K562 (cell line): ENCODE data around the gene RBM19. TPM values are rescaled to one million over a fixed set of nuclear protein-coding genes. Genes with fewer than 3 reads are reported as not detected.

Source experiments
- ATAC-seq: fragments of 200-7000 bp; cut with Tn5 transposase; 3 replicates; pipeline ENCODE4 v1.9.1; 2020; ENCODE audit warnings: moderate library complexity
- BruUV-seq: library from RNA; stranded (reverse); fragments of 400-500 nt; replicated peaks from 2 replicates; lab custom pipeline; 2021; lab: Mats Ljungman, UMichigan
- CTCF ChIA-PET: fragments of 300-600 bp; formaldehyde crosslinking; extraction: SDS; loops from one replicate; lab custom pipeline; 2021; ENCODE audit warnings: low intra/inter-chr PET ratio; lab: Yijun Ruan, JAX
- POLR2A ChIA-PET: fragments of 300-600, 350-650 bp; sonication (Branson Sonifier 250); formaldehyde crosslinking; extraction: SDS; loops from one replicate; lab custom pipeline; 2021; ENCODE audit warnings: antibody characterized with exemption, inconsistent platforms; lab: Yijun Ruan, JAX
- DNase-seq, 4 experiments: peaks; one replicate each; pipeline versions ENCODE4 v3.0.0 to v3.0.0-alpha.2; 2011 to 2018; ENCODE audit warnings: low spot score in 3 of 4, mixed read lengths in 3 of 4; ENCODE audit errors: extremely low read depth in 1 of 4
- FAIRE-seq: peaks from 2 replicates; lab custom pipeline; 2011; peaks lifted over from hg19 to GRCh38; lab: Jason Lieb, UNC
- H2AFZ ChIP-seq: 2 replicates; pipeline ENCODE4 v1.6.0; 2011; ENCODE audit warnings: low read depth, low read length, control low read depth, inconsistent platforms
- H3K27ac ChIP-seq: fragments of 200-600 bp; 3 replicates; pipeline ENCODE4 v1.8.0; 2011; ENCODE audit warnings: low read depth, mild to moderate bottlenecking, control low read depth, inconsistent platforms, low read length, moderate library complexity, mixed read lengths; ENCODE audit errors: extremely low read depth
- H3K27me3 ChIP-seq, 2 experiments: fragments of 300-600 bp in 1 of 2; 2 replicates in 1 of 2; 3 replicates in 1 of 2; pipeline versions ENCODE4 v1.6.0 to v1.8.0; 2011; ENCODE audit warnings: inconsistent platforms in 2 of 2, low read length in 2 of 2, mild to moderate bottlenecking in 1 of 2, mixed read lengths in 1 of 2, moderate library complexity in 1 of 2; ENCODE audit not compliant: control insufficient read depth in 2 of 2, insufficient read depth in 2 of 2
- H3K36me3 ChIP-seq: fragments of 300-600 bp; 3 replicates; pipeline ENCODE4 v1.8.0; 2011; ENCODE audit warnings: mild to moderate bottlenecking, low read length, inconsistent platforms; ENCODE audit not compliant: control insufficient read depth, insufficient read depth
- H3K4me1 ChIP-seq, 2 experiments: fragments of 200-600 bp in 1 of 2; replicated peaks in 1 of 2; 2 replicates in 1 of 2; 3 replicates in 1 of 2; pipeline versions ENCODE4 v1.5.1 to v1.8.0; 2011; ENCODE audit warnings: inconsistent platforms in 2 of 2, low read length in 2 of 2, mild to moderate bottlenecking in 1 of 2, mixed read lengths in 1 of 2, moderate library complexity in 1 of 2; ENCODE audit not compliant: control insufficient read depth in 2 of 2, insufficient read depth in 2 of 2
- H3K4me2 ChIP-seq: 2 replicates; pipeline ENCODE4 v1.6.1; 2011; ENCODE audit warnings: low read length, control low read depth, inconsistent platforms, mixed read lengths; ENCODE audit not compliant: insufficient read depth
- H3K4me3 ChIP-seq: fragments of 200-600 bp; sonication (generic), shearing (Covaris generic); 2 replicates; pipeline ENCODE4 v1.5.1; 2016; ENCODE audit warnings: control low read depth, inconsistent platforms
- H3K79me2 ChIP-seq: fragments of 200-600 bp; 3 replicates; pipeline ENCODE4 v1.8.0; 2011; ENCODE audit warnings: low read length, inconsistent platforms; ENCODE audit not compliant: control insufficient read depth, insufficient read depth
- H3K9ac ChIP-seq, 2 experiments: 2 replicates each; pipeline versions ENCODE4 v1.6.0 to v1.6.1; 2011; ENCODE audit warnings: low read depth in 2 of 2, low read length in 2 of 2, control low read depth in 1 of 2, inconsistent platforms in 1 of 2, mild to moderate bottlenecking in 1 of 2, mixed read lengths in 1 of 2; ENCODE audit not compliant: insufficient read depth in 1 of 2
- H3K9me1 ChIP-seq: one replicate; pipeline ENCODE4 v1.6.0; 2011; ENCODE audit warnings: inconsistent platforms, mild to moderate bottlenecking, low read length, moderate library complexity; ENCODE audit not compliant: control insufficient read depth, insufficient read depth
- H3K9me3 ChIP-seq: replicated peaks from 2 replicates; pipeline ENCODE4 v1.5.1; 2011; ENCODE audit warnings: low read depth, low read length, inconsistent platforms; ENCODE audit not compliant: control insufficient read depth, insufficient read depth
- H4K20me1 ChIP-seq: replicated peaks from 2 replicates; pipeline ENCODE4 v1.6.1; 2011; ENCODE audit warnings: low read length, inconsistent platforms, mixed read lengths; ENCODE audit not compliant: control insufficient read depth, insufficient read depth
- ARID1B ChIP-seq: fragments of 450-650 bp; IDR thresholded peaks from 2 replicates; pipeline ENCODE4 v1.6.1; 2016; ENCODE audit warnings: antibody characterized with exemption, mild to moderate bottlenecking, inconsistent platforms
- CBFA2T3 ChIP-seq: fragments of 450-650 bp; IDR thresholded peaks from 2 replicates; pipeline ENCODE4 v1.6.1; 2017
- CHD4 ChIP-seq: fragments of 200-600 bp; sonication (generic); IDR thresholded peaks from 3 replicates; pipeline ENCODE4 v1.6.1; 2012; ENCODE audit warnings: low read depth, mild to moderate bottlenecking, mixed read lengths, low read length, inconsistent platforms; ENCODE audit not compliant: insufficient read depth, insufficient replicate concordance, poor library complexity, severe bottlenecking
- DPF2 ChIP-seq: fragments of 450-650 bp; IDR thresholded peaks from 2 replicates; pipeline ENCODE4 v1.6.1; 2016
- EGR1 ChIP-seq: fragments of 450-650 bp; conservative IDR thresholded peaks from 2 replicates; pipeline ENCODE4 v1.6.1; 2017; ENCODE audit warnings: mild to moderate bottlenecking
- ESRRB ChIP-seq: fragments of 250-450 bp; sonication (Bioruptor Pico); IDR thresholded peaks from 2 replicates; pipeline ENCODE4 v1.5.0; 2020; ENCODE audit warnings: mild to moderate bottlenecking, moderate library complexity, borderline replicate concordance
- FOXK1 ChIP-seq: sonication (generic); formaldehyde crosslinking; IDR thresholded peaks from 2 replicates; pipeline ENCODE4 v1.8.0; 2022; ENCODE audit warnings: missing genetic modification reagents, mild to moderate bottlenecking, borderline replicate concordance
- MAFF ChIP-seq: IDR thresholded peaks from 2 replicates; pipeline ENCODE4 v1.6.1; 2012; ENCODE audit warnings: low read length, improper control_type of control experiment
- MAFG ChIP-seq: fragments of 450-650 bp; conservative IDR thresholded peaks from 2 replicates; pipeline ENCODE4 v1.6.1; 2016; ENCODE audit warnings: missing genetic modification characterization, missing compliant biosample characterization
- PHB ChIP-seq: fragments of 250-450 bp; sonication (Bioruptor Pico); IDR thresholded peaks from 2 replicates; pipeline ENCODE4 v1.5.0; 2021
- TCF3 ChIP-seq: sonication (generic); formaldehyde crosslinking; IDR thresholded peaks from 2 replicates; pipeline ENCODE4 v1.4.0; 2020; ENCODE audit warnings: mild to moderate bottlenecking, missing genetic modification reagents
- TEAD1 ChIP-seq, 2 experiments: fragments of 450-650 bp in 1 of 2; sonication (generic) in 1 of 2; formaldehyde crosslinking; IDR thresholded peaks; 2 replicates each; pipeline versions ENCODE4 v1.4.0 to v1.8.0; 2020 to 2022; ENCODE audit warnings: mild to moderate bottlenecking in 2 of 2, missing genetic modification reagents in 1 of 2
- TEAD4 ChIP-seq, 2 experiments: sonication (generic) in 1 of 2; formaldehyde crosslinking in 1 of 2; IDR thresholded peaks; 2 replicates each; pipeline versions ENCODE4 v1.6.1 to v1.8.0; 2012 to 2022; ENCODE audit warnings: borderline replicate concordance in 1 of 2, inconsistent platforms in 1 of 2, low read length in 1 of 2, mild to moderate bottlenecking in 1 of 2, missing genetic modification reagents in 1 of 2
- ZNF316 ChIP-seq: fragments of 450-650 bp; IDR thresholded peaks from 2 replicates; pipeline ENCODE4 v1.6.1; 2016
- ZNF668 ChIP-seq: fragments of 250-450 bp; sonication (Bioruptor Pico); IDR thresholded peaks from 2 replicates; pipeline ENCODE4 v1.8.0; 2022; ENCODE audit warnings: mild to moderate bottlenecking, inconsistent platforms
- WGBS: fragments of 100-300 bp; shearing (Covaris generic); methylation state at CpG from one replicate; pipeline ENCODE4 v1.1.6; 2016; ENCODE audit warnings: low coverage, mixed read lengths; ENCODE audit not compliant: insufficient coverage; ENCODE audit errors: missing lambda C conversion rate; 5-methylcytosine and 5-hydroxymethylcytosine counted together
- in situ Hi-C: fragments of 300-500 bp; cut with MboI; formaldehyde crosslinking; loops from 4 replicates; pipeline ENCODE4 v1.15.0; 2018; ENCODE audit warnings: inconsistent platforms, mixed read lengths
- intact Hi-C: fragments of 100-400 bp; cut with micrococcal nuclease; formaldehyde crosslinking; loops from 2 replicates; pipeline ENCODE4 v1.14.2; 2022
- polyA plus RNA-seq, 8 experiments: library from polyadenylated mRNA; depleted of rRNA in 4 of 8; stranded (reverse) in 5 of 8; unstranded in 3 of 8; fragments of >200 nt; fragmentation: Nextera tagmentation in 2 of 8; fragmentation: Illumina TruSeq in 1 of 8; extraction: Ambion mirVana in 2 of 8; extraction: Trizol in 1 of 8; gene quantifications; 2 replicates each; pipeline versions ENCODE4 v1.2.1 to v1.2.3, GENCODE V29; 2011 to 2014; ENCODE audit warnings: inconsistent platforms in 1 of 8, missing spikeins in 1 of 8
- total RNA-seq, 7 experiments: library from RNA; depleted of rRNA in 6 of 7; stranded (reverse); fragments of >200 nt in 6 of 7; fragmentation: Illumina TruSeq in 2 of 7; extraction: Trizol in 2 of 7; gene quantifications; 2 replicates each; pipeline versions ENCODE4 v1.2.1 to v1.2.3, GENCODE V29; 2011 to 2021; ENCODE audit warnings: low replicate concordance in 1 of 7
- TF ChIP-seq, protein P1 (sequence below): fragments of 450-650 bp; IDR thresholded peaks from 2 replicates; pipeline ENCODE4 v1.6.1; 2016
- TF ChIP-seq, protein P2 (sequence below): sonication (generic); formaldehyde crosslinking; IDR thresholded peaks from 2 replicates; pipeline ENCODE4 v1.8.1; 2022; ENCODE audit warnings: missing genetic modification reagents

RBM19 gene
- total and polyA plus RNA-seq, 9 of the 15 experiments (the other 6 are each of a cell fraction or from before 2014, with no cell fraction given), result 16.0 to 58.4 (median 37.9) TPM

DNA sequence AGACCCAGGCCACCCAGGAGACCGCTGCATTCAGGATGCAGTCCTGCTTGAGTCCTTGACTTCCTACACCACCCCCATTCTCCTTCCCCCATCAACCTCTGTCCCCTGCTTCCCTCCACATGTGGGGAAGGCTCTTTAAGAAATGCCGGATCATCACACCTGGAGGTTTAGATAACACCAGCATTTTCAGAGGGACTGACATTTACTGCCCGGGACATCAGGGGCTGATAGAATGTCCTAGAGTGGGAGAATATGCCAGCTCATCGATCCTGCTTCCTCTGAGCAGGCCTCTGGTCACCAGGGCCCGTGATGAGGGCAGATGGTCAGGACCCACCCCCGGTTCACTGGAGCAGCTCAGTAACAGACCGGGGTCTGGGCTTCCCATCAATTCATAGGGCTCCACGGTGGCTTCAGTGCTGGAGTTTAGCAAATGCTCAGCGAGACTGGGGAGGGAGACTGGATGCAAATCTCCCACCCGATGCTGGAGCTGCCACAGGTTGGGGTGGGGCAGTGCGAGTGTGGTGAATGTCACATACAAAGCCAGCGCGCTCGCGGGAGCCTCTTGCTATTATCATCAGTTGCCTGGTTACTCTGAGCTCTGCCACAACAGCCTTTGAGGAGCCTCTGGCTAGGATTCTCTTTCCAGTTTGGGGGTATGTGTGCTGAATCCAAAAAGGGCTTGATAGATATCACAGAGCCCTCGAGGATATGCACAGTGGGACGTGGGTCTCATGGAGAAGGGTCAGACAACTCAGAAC is 111.6 kb downstream of the RBM19 start:
- BruUV-seq, result no TSS peak
- in situ Hi-C loops, result no loop called here
- WGBS, result 35% methylated on average over 17 of the region's 17 CpGs
- TF ChIP-seq PHB (CRISPR knock-in tag), result no peak
- peak; percentile 81 for TF ChIP-seq CBFA2T3
- TF ChIP-seq, protein P1, sequence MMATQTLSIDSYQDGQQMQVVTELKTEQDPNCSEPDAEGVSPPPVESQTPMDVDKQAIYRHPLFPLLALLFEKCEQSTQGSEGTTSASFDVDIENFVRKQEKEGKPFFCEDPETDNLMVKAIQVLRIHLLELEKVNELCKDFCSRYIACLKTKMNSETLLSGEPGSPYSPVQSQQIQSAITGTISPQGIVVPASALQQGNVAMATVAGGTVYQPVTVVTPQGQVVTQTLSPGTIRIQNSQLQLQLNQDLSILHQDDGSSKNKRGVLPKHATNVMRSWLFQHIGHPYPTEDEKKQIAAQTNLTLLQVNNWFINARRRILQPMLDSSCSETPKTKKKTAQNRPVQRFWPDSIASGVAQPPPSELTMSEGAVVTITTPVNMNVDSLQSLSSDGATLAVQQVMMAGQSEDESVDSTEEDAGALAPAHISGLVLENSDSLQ, result peak; percentile 12; the same call in 1 of the 2 replicates
- peak; percentile 79 for TF ChIP-seq MAFG (tag)
- TF ChIP-seq, protein P2, sequence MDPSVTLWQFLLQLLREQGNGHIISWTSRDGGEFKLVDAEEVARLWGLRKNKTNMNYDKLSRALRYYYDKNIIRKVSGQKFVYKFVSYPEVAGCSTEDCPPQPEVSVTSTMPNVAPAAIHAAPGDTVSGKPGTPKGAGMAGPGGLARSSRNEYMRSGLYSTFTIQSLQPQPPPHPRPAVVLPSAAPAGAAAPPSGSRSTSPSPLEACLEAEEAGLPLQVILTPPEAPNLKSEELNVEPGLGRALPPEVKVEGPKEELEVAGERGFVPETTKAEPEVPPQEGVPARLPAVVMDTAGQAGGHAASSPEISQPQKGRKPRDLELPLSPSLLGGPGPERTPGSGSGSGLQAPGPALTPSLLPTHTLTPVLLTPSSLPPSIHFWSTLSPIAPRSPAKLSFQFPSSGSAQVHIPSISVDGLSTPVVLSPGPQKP (CRISPR knock-in tag), result no peak
- TF ChIP-seq FOXK1 (CRISPR knock-in tag), result no peak
- TF ChIP-seq ESRRB (CRISPR knock-in tag), result no peak
- peak; percentile 74 for TF ChIP-seq DPF2
- TF ChIP-seq MAFF, result peak; percentile 40
- TF ChIP-seq ZNF316, result peak; percentile 89
- no peak for TF ChIP-seq ZNF668
- no peak for TF ChIP-seq CHD4
- TF ChIP-seq EGR1, result peak; percentile 28; the same call in 1 of the 2 replicates
- TF ChIP-seq TEAD1 (CRISPR knock-in tag; IDR thresholded peaks at IDR 0.05), result no peak
- TF ChIP-seq TCF3 (CRISPR knock-in tag), result peak; percentile 81
- peak; percentile 36; the same call in 1 of the 2 replicates for TF ChIP-seq TEAD4 (IDR thresholded peaks at IDR 0.05; ENCODE audit: low read length)
- no peak for TF ChIP-seq TEAD4 (CRISPR knock-in tag; IDR thresholded peaks at IDR 0.05; ENCODE audit: borderline replicate concordance)
- TF ChIP-seq ARID1B, result peak; percentile 87

More for the DNA sequence above, 111.6 kb downstream of the RBM19 start:
- no peak overlapping the region for H2AFZ ChIP-seq
- H3K36me3 ChIP-seq, result peaks cover 52% of the 10 kb centered on the region; the same call in 2 of the 3 replicates
- H4K20me1 ChIP-seq, result no peaks in the 10 kb centered on the region; the same call in none of the 2 replicates
- no peaks in the 10 kb centered on the region for H3K27me3 ChIP-seq
- H3K27ac ChIP-seq, result peak overlapping the region; percentile 10; the same call in 1 of the 3 replicates
- ChIA-PET POLR2A (interaction anchor here (0.7 kb wide), 1 partner anchor 83 kb away, joined by 3 read pairs; no protein-coding TSS in a partner anchor), CTCF (no interaction called here)
- DNase-seq, result peak; percentile 52 to 72 (median 60)
- peak; percentile 79 for FAIRE-seq
- H3K9ac ChIP-seq, result peak overlapping the region in 1 of 2 experiments; percentile 69; a peak in 2 of 4 replicates
- H3K9me1 ChIP-seq, result no peaks in the 10 kb centered on the region
- no peaks in the 10 kb centered on the region for H3K79me2 ChIP-seq
- no peak overlapping the region for H3K4me3 ChIP-seq
- H3K4me1 ChIP-seq, result peaks cover 16 to 20% of the 10 kb centered on the region in 2 experiments; a peak in 4 of 5 replicates
- H3K9me3 ChIP-seq, result no peaks in the 10 kb centered on the region
- H3K4me2 ChIP-seq, result peak overlapping the region; percentile 52
- intact Hi-C loops, result no loop called here
- peak; percentile 71 for ATAC-seq
